H9 (cell line): ENCODE data around the gene SULT1C3. TPM values are rescaled to one million over a fixed set of nuclear protein-coding genes. Genes with fewer than 3 reads are reported as not detected.

Experiments
- DNase-seq: peaks from one replicate; pipeline ENCODE4 v3.0.0-alpha.2; 2017
- H2AFZ ChIP-seq: one replicate; pipeline ENCODE4 v1.6.1; 2013; ENCODE audit warnings: mild to moderate bottlenecking, low read length, control low read depth, moderate library complexity
- H2AK5ac ChIP-seq: 2 replicates; pipeline ENCODE4 v1.6.1; 2013; ENCODE audit warnings: low read length, control low read depth, mixed read lengths; ENCODE audit not compliant: insufficient read length
- H2BK120ac ChIP-seq: one replicate; pipeline ENCODE4 v1.6.1; 2013; ENCODE audit warnings: low read depth, mild to moderate bottlenecking, low read length, control low read depth, inconsistent platforms; ENCODE audit not compliant: poor library complexity, severe bottlenecking
- H2BK12ac ChIP-seq: 2 replicates; pipeline ENCODE4 v1.6.1; 2013; ENCODE audit warnings: low read length, control low read depth, mixed read lengths, low read depth; ENCODE audit not compliant: insufficient read length
- H2BK15ac ChIP-seq: 2 replicates; pipeline ENCODE4 v1.6.1; 2013; ENCODE audit warnings: low read depth, low read length, control low read depth
- H2BK20ac ChIP-seq: one replicate; pipeline ENCODE4 v1.6.1; 2013; ENCODE audit warnings: low read depth, mild to moderate bottlenecking, low read length, control low read depth, inconsistent platforms; ENCODE audit not compliant: poor library complexity, severe bottlenecking
- H2BK5ac ChIP-seq: 2 replicates; pipeline ENCODE4 v1.6.1; 2013; ENCODE audit warnings: low read length, control low read depth, mixed read lengths; ENCODE audit not compliant: insufficient read length
- H3K14ac ChIP-seq: 2 replicates; pipeline ENCODE4 v1.6.1; 2013; ENCODE audit warnings: low read length, control low read depth; ENCODE audit not compliant: insufficient read depth
- H3K18ac ChIP-seq: 2 replicates; pipeline ENCODE4 v1.6.1; 2013; ENCODE audit warnings: low read depth, mild to moderate bottlenecking, mixed read lengths, low read length, control low read depth; ENCODE audit not compliant: insufficient read length
- H3K23ac ChIP-seq: 2 replicates; pipeline ENCODE4 v1.6.1; 2013; ENCODE audit warnings: low read length, control low read depth, mixed read lengths, low read depth; ENCODE audit not compliant: insufficient read length
- H3K23me2 ChIP-seq: 2 replicates; pipeline ENCODE4 v1.6.1; 2013; ENCODE audit warnings: low read depth, mild to moderate bottlenecking, mixed read lengths, low read length, control low read depth; ENCODE audit not compliant: insufficient read length, poor library complexity, severe bottlenecking
- H3K27ac ChIP-seq: 2 replicates; pipeline ENCODE4 v1.5.1; 2013; ENCODE audit warnings: low read length, control low read depth, mixed read lengths, low read depth; ENCODE audit not compliant: insufficient read length
- H3K27me3 ChIP-seq: 2 replicates; pipeline ENCODE4 v1.6.1; 2013; ENCODE audit warnings: low read length, control low read depth, inconsistent platforms; ENCODE audit not compliant: insufficient read depth
- H3K4ac ChIP-seq: 2 replicates; pipeline ENCODE4 v1.6.1; 2013; ENCODE audit warnings: low read depth, mild to moderate bottlenecking, control low read depth, inconsistent platforms, low read length, moderate library complexity
- H3K4me1 ChIP-seq: 2 replicates; pipeline ENCODE4 v1.6.1; 2013; ENCODE audit warnings: low read length, control low read depth, inconsistent platforms; ENCODE audit not compliant: insufficient read depth
- H3K4me2 ChIP-seq: 2 replicates; pipeline ENCODE4 v1.6.1; 2013; ENCODE audit warnings: low read length, control low read depth, mixed read lengths; ENCODE audit not compliant: insufficient read length, insufficient read depth
- H3K56ac ChIP-seq: 2 replicates; pipeline ENCODE4 v1.6.1; 2013; ENCODE audit warnings: low read depth, mild to moderate bottlenecking, mixed read lengths, low read length, control low read depth; ENCODE audit not compliant: insufficient read length
- H3K79me1 ChIP-seq: 2 replicates; pipeline ENCODE4 v1.6.1; 2013; ENCODE audit warnings: low read depth, mild to moderate bottlenecking, moderate library complexity, low read length, control low read depth, inconsistent platforms; ENCODE audit not compliant: insufficient read depth, poor library complexity, severe bottlenecking
- H3K79me2 ChIP-seq: 2 replicates; pipeline ENCODE4 v1.6.1; 2013; ENCODE audit warnings: low read length, control low read depth, inconsistent platforms; ENCODE audit not compliant: insufficient read depth
- H3K9ac ChIP-seq: 2 replicates; pipeline ENCODE4 v1.6.1; 2013; ENCODE audit warnings: low read length, control low read depth, mixed read lengths; ENCODE audit not compliant: insufficient read length; ENCODE audit errors: extremely low read depth
- H3K9me3 ChIP-seq: one replicate; pipeline ENCODE4 v1.6.1; 2013; ENCODE audit warnings: low read depth, low read length, inconsistent platforms; ENCODE audit not compliant: control insufficient read depth
- H3T11ph ChIP-seq: one replicate; pipeline ENCODE4 v1.6.1; 2013; ENCODE audit warnings: mild to moderate bottlenecking, low read length, control low read depth, inconsistent platforms
- H4K20me1 ChIP-seq: one replicate; pipeline ENCODE4 v1.6.1; 2013; ENCODE audit not compliant: control insufficient read depth, insufficient read length, insufficient read depth
- H4K5ac ChIP-seq: 2 replicates; pipeline ENCODE4 v1.6.1; 2013; ENCODE audit warnings: low read depth, mild to moderate bottlenecking, mixed read lengths, low read length, control low read depth; ENCODE audit not compliant: insufficient read length
- H4K8ac ChIP-seq: replicated peaks from 2 replicates; pipeline ENCODE4 v1.6.1; 2013; ENCODE audit warnings: low read length, control low read depth, mixed read lengths, low read depth; ENCODE audit not compliant: insufficient read length
- H4K91ac ChIP-seq: 2 replicates; pipeline ENCODE4 v1.6.1; 2013; ENCODE audit warnings: low read depth, mild to moderate bottlenecking, moderate library complexity, mixed read lengths, low read length, control low read depth; ENCODE audit not compliant: insufficient read length
- H3K27ac Mint-ChIP-seq, 3 experiments: 2 replicates in 2 of 3; 3 replicates in 1 of 3; pipeline ENCODE4 v1.8.0; 2020 to 2021; ENCODE audit warnings: mixed read lengths in 3 of 3, mild to moderate bottlenecking in 1 of 3, moderate library complexity in 1 of 3
- H3K27me3 Mint-ChIP-seq: 2 replicates; pipeline ENCODE4 v1.8.0; 2021; ENCODE audit warnings: low read depth, mild to moderate bottlenecking, moderate library complexity, mixed read lengths
- H3K36me3 Mint-ChIP-seq, 3 experiments: 2 replicates in 2 of 3; 3 replicates in 1 of 3; pipeline ENCODE4 v1.8.0; 2020 to 2021; ENCODE audit warnings: low read depth in 3 of 3, mixed read lengths in 3 of 3; ENCODE audit not compliant: insufficient read depth in 1 of 3
- H3K4me1 Mint-ChIP-seq, 2 experiments: 2 replicates each; pipeline ENCODE4 v1.8.0; 2020; ENCODE audit warnings: mixed read lengths in 2 of 2
- H3K4me3 Mint-ChIP-seq, 2 experiments: 2 replicates in 1 of 2; 3 replicates in 1 of 2; pipeline ENCODE4 v1.8.0; 2020 to 2021; ENCODE audit warnings: mild to moderate bottlenecking in 2 of 2, mixed read lengths in 2 of 2, moderate library complexity in 1 of 2
- H3K9me3 Mint-ChIP-seq, 2 experiments: 2 replicates in 1 of 2; 3 replicates in 1 of 2; pipeline ENCODE4 v1.8.0; 2020; ENCODE audit warnings: mild to moderate bottlenecking in 2 of 2, mixed read lengths in 2 of 2, moderate library complexity in 1 of 2
- CTCF ChIP-seq: fragments of 200-600 bp; sonication (generic); conservative IDR thresholded peaks from 3 replicates; pipeline ENCODE4 v1.8.0; 2021; ENCODE audit warnings: antibody characterized with exemption, mild to moderate bottlenecking
- WGBS: extraction: QIAGEN DNeasy Blood & Tissue Kit; methylation state at CpG from one replicate; pipeline ENCODE4 v1.1.7; 2013; ENCODE audit warnings: missing lambda C conversion rate, low lambda C conversion rate, mixed read lengths; ENCODE audit not compliant: insufficient read length; ENCODE audit errors: extremely low coverage; 5-methylcytosine and 5-hydroxymethylcytosine counted together
- total RNA-seq: library from RNA; stranded (reverse); gene quantifications from 2 replicates; pipeline ENCODE4 v1.2.1, GENCODE V29; 2021

The SULT1C3 gene
- total RNA-seq, 1 experiment from 2014 or later = not detected

- no peak overlapping the region for H3K56ac ChIP-seq
- H3K4me1 Mint-ChIP-seq = no peaks in the 10 kb centered on the region
- no peak overlapping the region for H2BK12ac ChIP-seq
- H3K36me3 Mint-ChIP-seq = no peaks in the 10 kb centered on the region
- no peak overlapping the region for H4K8ac ChIP-seq
- no peak overlapping the region for H3T11ph ChIP-seq
- no peak overlapping the region for H3K27ac ChIP-seq
- no peak overlapping the region for H2BK5ac ChIP-seq
- H3K9ac ChIP-seq = no peak overlapping the region
- no peak overlapping the region for H3K23ac ChIP-seq
- DNase-seq = no peak
- H3K4me2 ChIP-seq = no peak overlapping the region
- no peak overlapping the region for H3K14ac ChIP-seq
- no peaks in the 10 kb centered on the region for H3K79me1 ChIP-seq
- no peak overlapping the region for H2AFZ ChIP-seq
- no peak for TF ChIP-seq CTCF
- no peaks in the 10 kb centered on the region; the same call in 1 of the 2 replicates for H3K4me1 ChIP-seq
- no peaks in the 10 kb centered on the region for H3K9me3 ChIP-seq
- WGBS = no CpG with 5 or more reads among the region's 2 CpGs
- no peak overlapping the region for H3K4me3 Mint-ChIP-seq
- no peak overlapping the region for H2BK15ac ChIP-seq
- H4K5ac ChIP-seq = no peak overlapping the region
- H3K18ac ChIP-seq = no peak overlapping the region
- H3K79me2 ChIP-seq = no peaks in the 10 kb centered on the region
- H2BK20ac ChIP-seq = no peak overlapping the region
- no peak overlapping the region for H4K91ac ChIP-seq
- H3K9me3 Mint-ChIP-seq = peaks cover 0 to 2% of the 10 kb centered on the region in 2 experiments; a peak in 2 of 5 replicates
- no peak overlapping the region for H3K4ac ChIP-seq
- no peaks in the 10 kb centered on the region for H3K23me2 ChIP-seq
- no peak overlapping the region for H2BK120ac ChIP-seq
- H4K20me1 ChIP-seq = no peaks in the 10 kb centered on the region
- no peaks in the 10 kb centered on the region; the same call in 1 of the 2 replicates for H3K27me3 Mint-ChIP-seq
- no peaks in the 10 kb centered on the region for H3K27me3 ChIP-seq
- no peak overlapping the region for H2AK5ac ChIP-seq
- no peak overlapping the region for H3K27ac Mint-ChIP-seq
Observed at GRCh38 chr2:108278631-108279030, 38.9 kb downstream of the SULT1C3 start.
